Measurements from ENCODE around the gene CCDC183.
"Not testable (repeated sequence)": the region's sequence is repeated elsewhere in the genome, so short reads cannot be mapped to it uniquely, and the experiment has no call there.

CCDC183 gene

GRCh38 chr9:136826703-136827582 is 30.8 kb downstream of the CCDC183 start:
- no peak for DNase-seq

DNA sequence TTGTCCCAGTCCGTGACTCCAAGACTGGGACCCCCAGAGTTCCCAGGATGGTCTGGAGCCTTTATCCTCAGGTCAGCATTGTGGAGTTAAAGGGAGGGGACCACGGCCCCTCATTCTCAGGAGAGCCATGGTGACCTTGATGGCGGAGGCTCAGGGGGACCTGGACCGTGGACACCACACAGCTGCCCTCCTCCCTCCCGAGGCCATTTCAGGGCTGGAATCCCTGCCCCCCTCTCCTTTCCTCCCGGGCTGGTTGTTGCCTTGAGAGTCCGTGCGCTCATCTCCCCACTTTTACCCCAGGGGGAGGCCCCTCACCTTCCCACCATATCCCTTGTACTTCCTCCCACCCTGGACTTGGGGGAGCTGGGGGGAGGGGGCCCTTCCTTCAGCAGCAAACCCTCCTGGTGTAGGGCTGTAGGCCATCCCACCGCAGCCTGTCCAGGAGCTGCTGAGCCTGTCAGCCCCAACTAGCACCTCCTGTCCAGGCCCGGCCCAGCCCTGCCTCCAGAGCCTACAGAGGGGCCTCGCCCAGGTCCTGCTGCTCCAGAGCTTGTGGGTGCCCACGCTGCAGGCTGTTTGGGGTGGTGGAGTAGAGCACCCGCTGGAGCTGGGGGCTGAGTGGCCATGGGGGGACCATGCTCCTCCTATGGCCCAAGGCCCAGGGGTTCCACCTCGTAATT is 31.8 kb downstream of the CCDC183 start:
- DNase-seq: no peak

DNA sequence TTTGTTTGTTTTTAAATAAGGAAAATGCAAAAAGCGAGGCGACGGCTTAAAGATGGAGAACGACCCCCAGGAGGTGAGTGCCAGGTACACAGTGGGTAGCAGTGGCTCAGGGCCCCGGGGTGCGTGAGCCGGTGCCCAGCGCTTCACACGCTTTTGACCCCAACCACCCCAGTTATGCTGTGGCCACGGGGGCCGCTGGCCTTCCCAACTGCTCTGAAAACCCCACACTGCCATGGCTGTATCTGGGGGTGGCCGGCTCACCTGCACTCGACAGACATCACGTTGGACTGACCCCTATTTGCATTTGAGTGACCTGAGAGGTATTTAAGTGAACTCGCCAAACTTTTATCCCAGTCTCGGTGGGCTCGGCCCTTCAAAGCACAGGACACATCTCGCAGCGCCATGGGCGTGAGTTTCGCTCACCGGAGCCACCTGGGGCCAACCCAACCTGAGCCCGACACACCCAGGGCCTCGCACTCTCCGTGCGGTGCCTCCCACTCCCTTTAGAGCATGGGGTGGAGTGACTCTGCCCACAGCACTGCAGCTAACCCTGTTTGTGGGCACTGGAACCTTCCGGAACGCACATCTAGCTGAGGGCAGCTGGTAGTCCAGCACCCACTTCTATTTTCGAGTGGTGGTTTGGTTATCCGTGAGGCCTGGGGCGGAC is 32.5 kb downstream of the CCDC183 start:
- no peak for DNase-seq

GRCh38 chr9:136829412-136829811 is 33.3 kb downstream of the CCDC183 start:
- DNase-seq: no peak

GRCh38 chr9:136829981-136830885 is 34.1 kb downstream of the CCDC183 start:
- no peak for DNase-seq

DNA sequence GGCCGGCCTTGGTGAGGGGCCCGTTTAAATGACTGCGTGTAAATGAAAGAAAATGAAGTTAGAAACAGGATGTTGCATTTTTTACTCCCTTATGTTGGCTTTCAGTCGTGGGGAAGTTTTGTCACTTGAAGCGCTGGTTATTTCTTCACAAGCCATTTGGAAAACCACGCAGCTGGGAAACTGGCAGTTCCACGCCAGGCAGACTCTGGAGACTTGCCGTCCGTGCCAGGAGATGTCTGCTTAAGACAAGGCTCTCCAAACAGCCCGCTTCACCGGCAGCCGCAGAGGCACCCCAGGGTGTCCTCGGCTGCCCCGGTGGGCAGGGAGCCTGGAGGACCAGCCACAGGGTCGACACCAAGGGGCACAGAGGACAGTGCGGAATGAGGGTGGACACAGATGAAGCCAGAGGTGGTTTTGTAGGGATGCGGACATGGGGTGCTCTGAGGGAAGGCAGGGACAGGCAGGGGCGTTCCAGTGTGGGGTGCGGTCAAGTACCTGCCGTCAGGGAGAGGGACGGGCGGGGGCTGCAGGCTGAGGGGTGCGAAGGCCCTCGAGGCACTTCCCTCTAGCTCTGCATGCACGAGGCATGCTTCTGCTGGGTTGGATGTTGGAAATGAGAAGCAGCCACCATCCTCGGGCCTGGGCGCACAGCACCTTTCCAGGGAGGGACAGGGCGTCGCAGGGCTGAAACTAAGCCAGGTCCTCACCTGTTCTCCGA is 35.0 kb downstream of the CCDC183 start:
- no peak for DNase-seq

DNA sequence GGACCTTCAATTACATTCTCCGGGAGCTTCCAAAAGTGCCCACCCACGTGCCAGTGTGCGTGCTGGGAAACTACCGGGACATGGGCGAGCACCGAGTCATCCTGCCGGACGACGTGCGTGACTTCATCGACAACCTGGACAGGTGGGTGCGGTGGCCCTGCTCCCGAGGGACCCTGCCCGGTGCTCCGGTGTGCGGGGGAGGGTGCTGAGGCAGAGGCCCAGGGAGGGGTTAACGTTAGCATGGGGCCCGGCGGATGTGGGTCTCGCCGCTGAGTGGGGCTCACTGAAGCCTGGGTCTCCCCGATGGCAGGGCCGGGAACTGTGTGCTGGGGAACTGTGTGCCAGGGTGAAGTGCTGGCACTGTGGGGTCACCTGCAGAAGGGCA is 35.6 kb downstream of the CCDC183 start:
- no peak for DNase-seq

DNA sequence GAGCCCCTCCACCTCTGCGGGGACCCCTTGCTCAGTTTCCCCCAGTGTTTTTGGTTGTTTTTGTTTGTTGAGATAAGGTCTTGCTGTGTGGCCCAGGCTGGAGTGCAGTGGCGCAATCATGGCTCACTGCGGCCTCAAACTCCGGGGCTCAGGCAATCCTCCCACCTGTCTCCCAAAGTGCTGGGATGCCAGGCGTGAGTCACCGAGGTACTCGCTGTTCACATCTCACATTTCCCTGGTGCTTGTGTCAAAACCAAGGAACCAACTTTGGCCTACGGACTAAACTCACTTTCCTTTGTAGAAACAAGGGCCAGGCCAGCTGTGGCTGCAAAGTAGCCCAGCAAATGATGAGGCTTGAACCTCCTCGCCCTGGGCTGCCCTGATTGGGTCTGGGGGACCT is 36.4 kb downstream of the CCDC183 start:
- DNase-seq: no peak

- DNase-seq: not testable (repeated sequence)
Measured at GRCh38 chr9:136833381-136834048, 37.4 kb downstream of the CCDC183 start.

DNA sequence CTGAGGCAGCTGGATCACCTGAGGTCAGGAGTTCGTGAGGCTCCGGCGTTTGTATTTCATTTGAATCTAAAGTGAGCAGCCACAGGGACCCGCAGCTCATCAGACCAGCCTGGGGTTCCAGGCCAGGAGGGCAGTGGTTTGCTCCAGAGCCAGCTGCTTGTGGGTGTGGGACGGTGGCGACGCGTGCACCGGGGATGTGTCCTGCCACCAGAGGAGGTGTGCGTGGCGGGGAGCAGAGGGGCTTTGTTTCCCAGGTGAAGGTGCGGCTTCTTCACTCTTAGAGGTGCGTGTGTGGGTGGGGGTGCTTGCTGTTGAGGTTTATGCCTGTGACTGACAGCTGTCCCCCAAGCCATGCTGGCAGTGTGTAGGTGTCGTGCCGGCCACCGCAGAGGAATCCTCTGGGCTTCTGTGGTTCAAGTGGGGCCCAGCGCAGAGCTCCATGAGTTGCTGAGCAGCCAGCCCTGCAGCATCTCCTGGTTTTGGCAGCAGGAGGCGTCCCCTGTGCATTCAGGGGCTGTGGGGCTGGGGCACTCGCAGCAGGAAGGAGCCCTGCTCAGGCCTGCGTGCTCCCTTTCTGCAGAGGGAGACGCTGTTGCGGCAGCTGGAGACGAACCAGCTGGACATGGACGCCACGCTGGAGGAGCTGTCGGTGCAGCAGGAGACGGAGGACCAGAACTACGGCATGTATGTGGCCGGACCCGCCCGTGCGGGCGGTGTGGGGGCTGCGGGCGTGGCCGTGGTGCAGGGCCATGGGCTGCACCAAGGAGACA is 39.2 kb downstream of the CCDC183 start:
- no peak for DNase-seq

DNA sequence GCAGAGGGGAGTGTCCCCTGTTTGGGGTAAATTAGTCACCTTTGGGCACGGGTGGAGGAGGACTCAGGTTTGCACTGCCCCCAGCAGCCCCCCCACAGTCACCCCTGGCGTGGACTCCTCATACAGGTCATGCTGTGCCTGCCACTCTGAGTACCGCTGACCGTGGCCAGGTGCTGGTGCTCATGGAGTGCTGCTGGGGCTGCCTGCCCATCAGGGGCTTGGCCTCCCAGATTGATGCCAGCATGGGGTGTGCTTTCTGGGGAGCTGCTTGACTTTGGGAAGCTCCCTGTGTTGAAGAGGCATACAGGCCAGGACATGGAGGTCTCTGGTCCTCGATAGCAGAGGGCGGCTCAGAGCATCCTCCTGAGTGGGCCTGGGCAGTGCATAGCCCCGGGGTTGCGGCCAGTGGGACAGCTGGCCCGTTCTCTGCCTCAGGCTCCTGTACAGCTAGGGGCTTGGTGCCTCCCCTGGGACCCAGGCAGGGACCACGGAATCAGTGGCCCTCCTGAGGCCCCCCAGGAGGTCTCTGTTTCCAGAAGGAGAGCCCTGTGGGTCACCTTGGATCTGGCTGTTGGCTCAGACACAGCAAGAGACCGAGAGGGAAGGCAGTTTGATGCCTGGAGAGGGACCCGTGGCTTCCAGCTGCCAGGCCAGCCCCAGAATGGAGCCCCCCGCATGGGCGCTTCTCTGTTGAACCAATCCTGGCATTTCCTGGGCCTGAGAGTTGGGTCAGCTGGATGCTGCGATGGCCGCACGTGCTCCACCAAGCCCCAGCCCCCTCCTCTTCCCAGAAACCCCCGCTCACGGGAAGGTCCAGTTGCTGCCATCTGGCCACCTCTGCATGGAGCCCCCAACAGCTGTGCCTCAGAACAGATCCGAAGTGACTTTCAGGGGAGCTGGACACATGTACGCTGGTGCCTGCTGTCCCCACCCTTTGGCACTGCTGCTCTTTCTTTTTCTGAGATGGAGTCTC is 40.1 kb downstream of the CCDC183 start:
- DNase-seq: no peak

DNA sequence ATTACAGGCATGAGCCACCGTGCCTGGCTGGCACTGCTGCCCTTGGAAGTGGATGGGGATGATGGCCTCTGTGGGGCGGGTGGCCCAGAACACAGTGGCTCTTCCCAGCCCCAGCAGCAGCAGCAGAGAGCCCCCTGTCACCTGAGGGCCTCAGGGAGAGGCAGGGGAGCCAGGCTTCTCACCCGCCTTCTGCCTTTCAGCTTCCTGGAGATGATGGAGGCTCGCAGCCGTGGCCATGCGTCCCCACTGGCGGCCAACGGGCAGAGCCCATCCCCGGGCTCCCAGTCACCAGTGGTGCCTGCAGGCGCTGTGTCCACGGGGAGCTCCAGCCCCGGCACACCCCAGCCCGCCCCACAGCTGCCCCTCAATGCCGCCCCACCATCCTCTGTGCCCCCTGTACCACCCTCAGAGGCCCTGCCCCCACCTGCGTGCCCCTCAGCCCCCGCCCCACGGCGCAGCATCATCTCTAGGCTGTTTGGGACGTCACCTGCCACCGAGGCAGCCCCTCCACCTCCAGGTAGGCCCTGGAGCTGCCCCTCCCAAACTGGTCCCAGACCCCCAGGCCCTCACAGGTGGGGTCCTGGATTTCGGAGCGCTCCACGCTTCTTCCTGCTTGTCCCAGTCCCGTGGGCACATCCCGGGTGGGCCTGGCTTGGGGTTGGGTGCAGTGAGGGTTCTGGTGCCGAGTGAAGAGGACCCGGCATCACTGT is 41.2 kb downstream of the CCDC183 start:
- DNase-seq: no peak

- not testable (repeated sequence) for DNase-seq
Measured at GRCh38 chr9:136837856-136838277, 41.7 kb downstream of the CCDC183 start.

DNA sequence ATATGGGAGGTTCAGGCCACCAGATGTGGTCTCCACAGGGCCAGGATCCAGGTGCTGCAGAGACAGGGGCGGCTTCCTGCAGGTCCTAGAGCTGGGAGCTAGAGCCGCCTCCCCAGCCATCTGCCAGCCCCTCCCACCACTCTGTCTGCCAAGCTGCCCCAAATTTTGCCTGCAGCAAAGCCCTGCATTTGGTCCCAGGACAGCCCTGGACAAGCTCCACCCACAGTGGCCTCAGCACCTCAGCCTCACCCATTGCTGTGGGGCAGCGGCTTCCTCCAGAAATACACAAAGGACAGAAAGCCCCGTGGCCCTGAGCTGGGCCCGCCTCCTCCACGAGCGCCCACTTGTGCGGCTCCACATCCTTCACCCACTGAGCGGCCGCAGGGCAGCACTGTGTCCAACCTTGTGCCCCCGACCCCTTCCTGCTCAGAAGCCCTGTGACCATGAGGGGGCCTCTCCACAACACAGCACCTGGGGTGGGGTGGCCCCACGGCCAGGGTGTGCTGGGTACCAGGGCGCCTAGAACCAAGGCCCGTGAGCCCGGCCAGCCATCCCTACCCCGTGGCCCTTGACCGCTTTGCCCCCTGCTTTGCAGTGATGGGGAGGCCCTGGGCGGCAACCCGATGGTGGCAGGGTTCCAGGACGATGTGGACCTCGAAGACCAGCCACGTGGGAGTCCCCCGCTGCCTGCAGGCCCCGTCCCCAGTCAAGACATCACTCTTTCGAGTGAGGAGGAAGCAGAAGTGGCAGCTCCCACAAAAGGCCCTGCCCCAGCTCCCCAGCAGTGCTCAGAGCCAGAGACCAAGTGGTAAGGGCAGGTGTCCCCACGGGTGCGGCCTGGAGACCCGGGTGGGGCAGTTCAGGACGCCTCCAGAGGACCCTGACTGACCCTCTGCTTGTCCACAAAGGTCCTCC is 42.4 kb downstream of the CCDC183 start:
- no peak for DNase-seq

GRCh38 chr9:136839229-136840139 is 43.3 kb downstream of the CCDC183 start:
- DNase-seq: no peak

DNA sequence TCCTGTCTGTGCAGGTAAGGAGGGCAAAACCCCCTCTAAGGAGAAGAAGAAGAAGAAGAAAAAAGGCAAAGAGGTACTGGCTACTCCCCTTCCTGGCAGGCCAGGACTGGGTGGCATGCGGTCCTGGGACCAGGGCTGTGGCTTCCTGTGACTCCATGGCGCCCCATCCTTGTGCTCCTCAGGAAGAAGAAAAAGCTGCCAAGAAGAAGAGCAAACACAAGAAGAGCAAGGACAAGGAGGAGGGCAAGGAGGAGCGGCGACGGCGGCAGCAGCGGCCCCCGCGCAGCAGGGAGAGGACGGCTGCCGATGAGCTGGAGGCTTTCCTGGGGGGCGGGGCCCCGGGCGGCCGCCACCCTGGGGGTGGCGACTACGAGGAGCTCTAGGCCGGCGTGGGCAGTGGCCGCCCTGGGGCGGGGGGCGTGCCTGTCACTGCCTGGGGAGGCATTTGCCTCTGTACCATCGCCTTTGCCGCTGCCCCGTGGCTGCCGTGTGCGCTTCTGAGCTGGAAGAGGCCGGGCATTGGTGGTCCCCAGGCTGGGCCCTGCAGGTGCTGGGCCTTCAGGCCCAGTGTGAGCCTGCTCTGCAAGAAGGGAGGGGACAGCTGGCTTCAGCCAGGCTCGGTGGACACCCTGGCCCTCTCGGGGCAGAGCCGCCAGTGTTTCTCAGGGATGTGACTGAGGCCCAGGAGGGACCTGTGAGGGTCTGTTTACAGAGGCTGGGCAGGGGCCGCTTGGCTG is 44.2 kb downstream of the CCDC183 start:
- DNase-seq: no peak

Data from activated gamma-delta T cell treated with Interleukin-2 at 50 U/mL for 16 hours (primary cell).